Measurements from ENCODE around the gene CYP3A5. TPM values are rescaled to one million over a fixed set of nuclear protein-coding genes. Genes with fewer than 3 reads are reported as not detected.

The CYP3A5 gene
- total RNA-seq, 1 experiment from 2014 or later, result not detected

DNA sequence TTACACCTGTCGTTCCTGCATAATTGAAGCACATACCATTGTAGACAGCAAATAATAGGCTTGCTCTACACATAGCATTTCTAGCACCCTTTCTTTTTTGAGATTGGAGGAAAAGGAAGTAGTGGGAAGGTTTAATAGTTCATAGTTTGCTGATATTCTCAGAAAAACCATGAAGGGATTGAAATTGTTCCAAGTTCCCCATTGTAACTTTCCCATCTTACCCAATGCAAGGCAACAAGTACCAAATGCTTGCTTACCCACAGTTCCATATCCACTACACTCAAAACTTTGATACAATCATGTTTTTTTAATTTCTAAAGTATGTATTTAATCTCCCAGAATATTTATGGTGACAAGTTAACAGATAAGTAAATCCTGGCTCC is 13.8 kb downstream of the CYP3A5 start:
- Histone ChIP-seq H3K4me2 (ENCODE audit: insufficient read depth, insufficient read length, low read length) (no peak overlapping the region), H2BK5ac (ENCODE audit: insufficient read length, low read length) (no peak overlapping the region), H2BK12ac (ENCODE audit: insufficient read length, low read depth, low read length) (no peak overlapping the region), H3K27ac (ENCODE audit: insufficient read length, low read depth, low read length) (no peak overlapping the region), H2AK5ac (ENCODE audit: insufficient read length, low read length) (no peak overlapping the region), H4K20me1 (ENCODE audit: control insufficient read depth, insufficient read depth, insufficient read length) (no peaks in the 10 kb centered on the region), H3K23ac (ENCODE audit: insufficient read length, low read depth, low read length) (no peak overlapping the region), H4K91ac (ENCODE audit: insufficient read length, low read depth, low read length) (no peak overlapping the region), H3K4me1 (ENCODE audit: insufficient read depth, low read length) (no peaks in the 10 kb centered on the region), H2BK120ac (ENCODE audit: low read depth, low read length, poor library complexity, severe bottlenecking) (no peak overlapping the region), H4K8ac (replicated peaks; ENCODE audit: insufficient read length, low read depth, low read length) (no peak overlapping the region), H2BK15ac (ENCODE audit: low read depth, low read length) (no peak overlapping the region), H3K27me3 (ENCODE audit: insufficient read depth, low read length) (no peaks in the 10 kb centered on the region), H3K9ac (ENCODE audit: extremely low read depth, insufficient read length, low read length) (no peak overlapping the region), H3K4ac (ENCODE audit: low read depth, low read length) (no peak overlapping the region), H3K79me1 (ENCODE audit: insufficient read depth, low read depth, low read length, poor library complexity, severe bottlenecking) (no peaks in the 10 kb centered on the region), H3K14ac (ENCODE audit: insufficient read depth, low read length) (no peak overlapping the region), H3K56ac (ENCODE audit: insufficient read length, low read depth, low read length) (no peak overlapping the region), H3K18ac (ENCODE audit: insufficient read length, low read depth, low read length) (no peak overlapping the region), H2BK20ac (ENCODE audit: low read depth, low read length, poor library complexity, severe bottlenecking) (no peak overlapping the region), H3T11ph (ENCODE audit: low read length) (no peak overlapping the region), H4K5ac (ENCODE audit: insufficient read length, low read depth, low read length) (no peak overlapping the region), H3K79me2 (ENCODE audit: insufficient read depth, low read length) (no peaks in the 10 kb centered on the region), H2AFZ (ENCODE audit: low read length) (no peak overlapping the region), H3K9me3 (ENCODE audit: control insufficient read depth, low read depth, low read length) (no peaks in the 10 kb centered on the region), H3K23me2 (ENCODE audit: insufficient read length, low read depth, low read length, poor library complexity, severe bottlenecking) (no peaks in the 10 kb centered on the region)
- TF ChIP-seq, protein P1, sequence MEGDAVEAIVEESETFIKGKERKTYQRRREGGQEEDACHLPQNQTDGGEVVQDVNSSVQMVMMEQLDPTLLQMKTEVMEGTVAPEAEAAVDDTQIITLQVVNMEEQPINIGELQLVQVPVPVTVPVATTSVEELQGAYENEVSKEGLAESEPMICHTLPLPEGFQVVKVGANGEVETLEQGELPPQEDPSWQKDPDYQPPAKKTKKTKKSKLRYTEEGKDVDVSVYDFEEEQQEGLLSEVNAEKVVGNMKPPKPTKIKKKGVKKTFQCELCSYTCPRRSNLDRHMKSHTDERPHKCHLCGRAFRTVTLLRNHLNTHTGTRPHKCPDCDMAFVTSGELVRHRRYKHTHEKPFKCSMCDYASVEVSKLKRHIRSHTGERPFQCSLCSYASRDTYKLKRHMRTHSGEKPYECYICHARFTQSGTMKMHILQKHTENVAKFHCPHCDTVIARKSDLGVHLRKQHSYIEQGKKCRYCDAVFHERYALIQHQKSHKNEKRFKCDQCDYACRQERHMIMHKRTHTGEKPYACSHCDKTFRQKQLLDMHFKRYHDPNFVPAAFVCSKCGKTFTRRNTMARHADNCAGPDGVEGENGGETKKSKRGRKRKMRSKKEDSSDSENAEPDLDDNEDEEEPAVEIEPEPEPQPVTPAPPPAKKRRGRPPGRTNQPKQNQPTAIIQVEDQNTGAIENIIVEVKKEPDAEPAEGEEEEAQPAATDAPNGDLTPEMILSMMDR (conservative IDR thresholded peaks at IDR 0.05), result no peak
- WGBS (ENCODE audit: extremely low coverage, insufficient read length, low lambda C conversion rate), result no CpG with 5 or more reads among the region's 1 CpG
- no peaks in the 10 kb centered on the region for H3K4me1 Mint-ChIP-seq
- H3K9me3 Mint-ChIP-seq, result no peaks in the 10 kb centered on the region; a peak in 1 of 5 replicates
- no peaks in the 10 kb centered on the region for H3K27me3 Mint-ChIP-seq (ENCODE audit: low read depth)
- H3K27ac Mint-ChIP-seq, result no peak overlapping the region
- H3K36me3 Mint-ChIP-seq (ENCODE audit: insufficient read depth in 1 of 3, low read depth in 3 of 3), result peaks cover 0 to 3% (median 0%) of the 10 kb centered on the region in 3 experiments; a peak in 3 of 7 replicates
- no peak for DNase-seq
- no peak overlapping the region for H3K4me3 Mint-ChIP-seq
